GM18505 (cell line): ENCODE measurements around the gene KHK.
"Not testable (repeated sequence)": the region's sequence is repeated elsewhere in the genome, so short reads cannot be mapped to it uniquely, and the experiment has no call there.

Experiments
- ATAC-seq: cut with Tn5 transposase; IDR thresholded peaks from one replicate; pipeline ENCODE4 v1.9.1; 2021; ENCODE audit not compliant: unreplicated experiment
- POLR2A ChIP-seq: IDR thresholded peaks from 4 replicates; pipeline ENCODE4 v1.6.1; 2011; ENCODE audit warnings: borderline replicate concordance; ENCODE audit not compliant: insufficient read depth, insufficient read length; ENCODE audit errors: extremely low read depth

The KHK gene

GRCh38 chr2:27070653-27071276 is 15.8 kb upstream of the KHK start:
- no peak for ATAC-seq
- TF ChIP-seq POLR2A = no peak

DNA sequence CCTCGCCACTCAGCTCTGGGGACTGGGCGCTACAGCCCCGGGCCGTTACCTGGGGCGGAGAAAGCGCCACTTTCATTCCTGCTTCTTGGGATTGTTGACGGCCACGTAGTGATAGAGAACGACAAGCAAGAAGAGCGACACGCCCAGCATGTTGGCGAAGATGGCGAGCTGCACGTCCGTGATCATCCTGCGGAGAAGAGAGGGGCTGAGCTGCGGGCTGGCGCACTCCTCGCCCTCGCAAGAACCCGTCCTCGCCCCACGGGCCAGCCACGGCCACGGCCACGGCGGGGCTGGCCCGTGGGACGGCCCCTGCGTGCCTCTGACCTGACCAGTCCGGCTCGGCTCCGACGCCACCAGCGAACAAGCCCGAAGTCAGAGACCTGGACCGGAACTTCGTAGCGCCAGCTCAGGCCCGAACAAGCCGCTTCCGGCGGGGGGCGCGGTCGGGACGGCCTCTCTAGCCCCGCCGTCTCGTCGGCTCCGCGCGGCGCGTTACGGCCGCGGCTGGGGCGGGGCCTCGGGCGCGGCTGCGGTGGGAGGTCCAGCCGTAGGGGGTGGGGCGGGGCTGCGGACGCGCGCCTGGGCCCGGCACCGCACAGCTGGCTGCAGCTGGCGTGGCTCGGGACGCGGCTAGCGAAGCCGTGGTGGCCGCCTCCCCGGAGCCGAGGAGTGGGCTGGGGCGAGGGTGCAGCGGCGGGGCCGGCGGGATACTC is 15.1 kb upstream of the KHK start, which contains the start of gene OST4:
OST4 (minus strand) TSS at position 378 of the 713 bp plus-strand sequence.
- peak; percentile 85 for ATAC-seq
- peak; percentile 97 for TF ChIP-seq POLR2A

GRCh38 chr2:27071990-27072830 is 14.4 kb upstream of the KHK start:
- ATAC-seq = peak; percentile 4
- no peak for TF ChIP-seq POLR2A

GRCh38 chr2:27072920-27073319 is 13.7 kb upstream of the KHK start:
- no peak for ATAC-seq

GRCh38 chr2:27073782-27074181 is 12.8 kb upstream of the KHK start:
- no peak for TF ChIP-seq POLR2A
- no peak for ATAC-seq

More at GRCh38 chr2:27072920-27073319, 13.7 kb upstream of the KHK start:
- TF ChIP-seq POLR2A = no peak

- ATAC-seq = no peak
- no peak for TF ChIP-seq POLR2A
Measured at GRCh38 chr2:27074738-27075565, 11.6 kb upstream of the KHK start.

- ATAC-seq = not testable (repeated sequence)
Measured at GRCh38 chr2:27075566-27075871, 11.1 kb upstream of the KHK start.

DNA sequence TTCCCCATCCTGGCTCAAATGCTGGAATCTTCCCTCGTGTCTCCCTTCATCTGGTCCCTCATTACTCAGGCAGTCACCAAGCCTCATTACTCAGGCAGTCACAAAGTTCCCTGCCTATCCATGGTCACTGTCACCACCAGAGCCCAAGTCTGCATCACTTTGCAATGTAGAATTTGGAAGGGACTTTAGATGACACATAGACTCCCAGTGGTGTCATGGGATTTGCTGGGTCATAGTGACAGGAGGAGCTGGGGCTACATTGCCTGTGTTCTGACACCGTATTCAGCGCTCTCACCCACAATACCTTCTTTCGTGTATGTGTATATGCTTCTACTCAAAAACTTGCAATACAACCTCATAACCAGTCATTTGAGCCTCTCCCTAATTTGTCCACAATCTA is 10.2 kb upstream of the KHK start:
- no peak for ATAC-seq
- no peak for TF ChIP-seq POLR2A

- ATAC-seq = no peak
- TF ChIP-seq POLR2A = no peak
Measured at GRCh38 chr2:27077231-27077630, 9.3 kb upstream of the KHK start.

- ATAC-seq = no peak
- no peak for TF ChIP-seq POLR2A
Measured at GRCh38 chr2:27078267-27079194, 8.0 kb upstream of the KHK start, which contains the start of gene EMILIN1. Gene EMILIN1, plus strand, starts transcription at chr2:27078615. Its CDS starts 451 bp downstream, at chr2:27079066.

- TF ChIP-seq POLR2A = no peak
- no peak for ATAC-seq
Measured at GRCh38 chr2:27079233-27080139, 7.1 kb upstream of the KHK start.
